NCI-H748 (cell line): ENCODE data around the gene COL13A1.

Source experiments
- DNase-seq: peaks from one replicate; lab custom pipeline; 2025; ENCODE audit not compliant: unreplicated experiment; lab: John Stamatoyannopoulos, UW

Gene COL13A1

DNA sequence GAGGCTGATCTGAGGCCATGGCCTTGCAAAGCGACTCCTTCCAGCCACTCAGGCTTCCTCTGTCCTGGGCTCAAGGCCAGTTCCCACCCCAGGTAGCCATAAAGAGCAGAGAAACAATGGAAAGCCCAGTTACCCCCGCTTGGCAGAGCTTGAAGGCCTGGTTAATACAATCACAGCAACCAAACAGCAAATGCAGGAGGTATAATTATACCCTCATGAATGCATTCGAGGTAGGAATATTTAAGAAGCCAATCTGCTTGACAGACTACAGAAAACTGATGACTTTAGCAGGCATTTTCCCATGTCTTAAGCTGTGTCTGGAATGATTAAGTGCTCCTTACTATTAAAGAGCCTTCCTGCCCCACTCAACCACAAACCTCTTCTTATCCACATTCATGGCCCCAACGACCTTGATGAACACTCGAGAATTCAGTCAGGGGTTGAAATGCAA lies 136.9 kb downstream of the COL13A1 start:
- peak; percentile 27 for DNase-seq

DNA sequence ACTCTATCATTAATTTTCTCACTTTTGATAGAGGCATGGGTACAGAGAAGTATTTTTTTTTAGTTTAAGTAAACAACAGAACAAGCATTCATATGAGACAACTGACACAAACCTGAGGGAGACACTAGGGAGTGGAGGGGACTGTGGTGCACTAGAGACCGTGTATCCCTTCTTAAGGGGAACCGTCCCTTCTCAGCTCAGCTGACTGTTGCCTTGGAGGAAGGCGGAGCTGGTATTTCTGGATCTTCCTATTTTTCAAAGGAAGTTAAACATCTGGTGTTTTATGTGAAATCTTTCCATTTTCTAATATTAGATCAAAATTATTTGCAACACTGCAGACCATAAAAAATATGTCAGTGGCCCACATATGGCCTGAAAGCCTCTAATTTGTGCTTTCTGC lies 137.4 kb downstream of the COL13A1 start:
- DNase-seq = no peak

DNA sequence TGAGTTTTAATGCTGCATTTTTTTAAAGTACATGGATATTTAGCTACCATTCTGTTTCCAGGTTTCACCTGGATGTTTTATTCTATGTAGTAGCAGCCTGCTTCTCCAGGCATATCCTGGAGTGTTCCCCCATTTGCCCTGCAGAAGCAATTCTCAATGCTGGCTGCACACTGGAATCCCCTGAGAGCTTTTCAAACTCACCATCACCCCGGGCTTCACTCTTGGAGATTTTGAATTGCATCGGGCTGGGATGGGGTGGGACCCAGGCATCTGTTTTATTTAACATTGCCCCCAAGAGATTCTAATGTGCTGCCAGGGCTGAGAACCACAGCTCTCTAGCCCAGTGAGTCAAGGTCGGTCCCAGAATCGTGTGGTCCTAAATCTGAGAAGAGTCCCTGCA lies 137.8 kb downstream of the COL13A1 start:
- no peak for DNase-seq

DNA sequence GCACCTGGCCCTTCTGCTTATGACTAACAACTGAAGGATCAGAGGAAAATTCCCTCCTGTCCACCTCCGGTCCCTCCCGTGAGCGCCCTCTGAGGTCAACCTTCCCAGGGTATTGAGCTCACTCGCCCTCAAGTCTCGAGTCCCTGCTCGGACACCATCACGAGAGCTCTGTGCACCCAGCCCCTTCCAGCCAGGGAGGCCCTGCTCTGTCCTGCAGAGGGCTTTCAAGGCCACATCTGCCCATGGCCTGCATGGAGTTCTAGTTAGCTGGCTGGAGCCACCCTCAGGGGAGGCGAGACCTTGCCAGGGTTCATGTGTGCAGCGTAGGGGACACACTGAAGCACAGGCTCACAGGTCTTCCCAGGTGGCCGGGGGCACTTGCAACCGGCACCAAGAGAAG lies 140.0 kb downstream of the COL13A1 start:
- DNase-seq = no peak

DNA sequence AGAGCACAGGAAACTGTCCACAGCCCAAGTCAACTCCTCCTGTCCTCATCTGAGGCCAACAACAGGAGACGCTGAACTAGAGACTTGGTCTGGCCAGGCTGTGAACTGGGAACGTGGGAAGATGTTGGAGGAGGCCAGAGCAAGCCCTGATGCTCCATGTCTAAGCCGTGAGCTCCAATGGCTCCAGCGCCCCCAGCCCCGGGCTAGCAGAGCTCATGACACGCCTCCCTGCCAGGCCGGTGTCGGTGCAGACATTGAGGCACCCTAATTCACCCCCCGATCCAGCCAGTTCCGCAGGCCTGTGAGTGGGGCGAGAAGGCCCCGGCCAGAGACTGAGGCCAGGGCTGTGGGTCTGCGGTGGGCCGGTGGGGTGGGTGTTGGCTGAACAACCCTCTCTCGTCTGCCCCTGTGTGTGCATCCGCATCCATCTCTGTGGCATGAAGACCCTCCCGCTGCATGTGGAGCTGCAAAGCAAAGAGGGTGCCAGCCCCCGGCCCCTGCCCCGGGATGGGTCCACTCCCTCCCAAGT lies 141.7 kb downstream of the COL13A1 start:
- DNase-seq = no peak

DNA sequence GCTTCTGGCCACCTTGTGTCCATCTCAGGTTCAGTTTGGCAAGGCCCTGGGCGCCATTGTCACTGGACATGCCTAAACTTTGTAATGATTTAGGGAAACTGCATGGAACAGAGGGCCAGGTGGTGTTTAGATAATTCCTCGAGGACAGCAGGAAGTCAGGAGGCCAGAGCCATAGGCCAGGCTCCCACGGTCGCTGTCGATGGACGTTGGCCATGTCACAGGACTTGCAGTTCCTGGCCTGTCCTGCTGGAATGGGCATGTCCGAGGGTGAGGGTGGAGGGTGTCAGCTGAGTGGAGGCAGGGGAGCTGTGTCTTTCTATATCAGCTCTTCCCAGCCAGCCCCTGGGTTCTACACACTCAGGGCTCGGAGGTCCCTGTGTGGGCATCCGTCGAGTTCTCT lies 143.1 kb downstream of the COL13A1 start:
- DNase-seq = no peak

DNA sequence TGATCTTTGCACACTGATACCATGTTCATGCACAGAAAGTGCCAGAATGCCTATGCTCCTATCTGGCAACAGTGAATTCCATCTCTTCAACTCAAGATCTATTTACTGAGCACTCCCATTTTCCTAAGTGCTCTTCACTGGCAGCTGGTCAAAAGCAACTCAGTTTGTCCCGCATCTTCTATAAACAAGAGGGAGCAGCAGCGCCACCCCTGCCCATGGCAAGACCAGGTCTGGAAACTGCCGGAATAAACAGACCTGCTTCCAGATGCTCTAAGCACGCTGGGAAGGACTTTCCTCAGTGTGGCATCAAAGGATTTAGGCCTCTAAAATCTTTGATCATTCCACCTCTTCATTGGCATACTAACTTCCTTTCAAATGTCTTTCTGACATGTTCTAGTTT lies 146.6 kb downstream of the COL13A1 start:
- peak; percentile 16 for DNase-seq

DNA sequence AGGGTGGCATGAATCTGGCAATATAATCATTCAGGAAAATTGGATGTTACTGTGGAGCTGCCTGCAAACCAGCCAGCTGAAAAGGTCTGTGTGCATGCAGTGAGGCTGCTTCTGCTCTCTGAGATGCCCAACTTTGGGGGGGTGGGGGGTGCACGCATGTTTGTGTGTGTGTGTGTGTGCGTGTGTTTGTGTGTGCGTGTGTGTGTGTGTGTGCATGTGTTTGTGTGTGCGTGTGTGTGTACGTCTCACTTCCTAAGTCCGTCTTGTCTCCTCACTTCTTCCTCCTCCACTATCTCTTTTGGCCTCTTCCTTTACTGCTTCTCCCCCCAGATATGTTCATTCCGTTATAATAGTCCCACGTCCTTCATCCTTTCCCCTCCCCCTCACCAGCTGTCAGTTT lies 148.1 kb downstream of the COL13A1 start:
- DNase-seq = no peak

DNA sequence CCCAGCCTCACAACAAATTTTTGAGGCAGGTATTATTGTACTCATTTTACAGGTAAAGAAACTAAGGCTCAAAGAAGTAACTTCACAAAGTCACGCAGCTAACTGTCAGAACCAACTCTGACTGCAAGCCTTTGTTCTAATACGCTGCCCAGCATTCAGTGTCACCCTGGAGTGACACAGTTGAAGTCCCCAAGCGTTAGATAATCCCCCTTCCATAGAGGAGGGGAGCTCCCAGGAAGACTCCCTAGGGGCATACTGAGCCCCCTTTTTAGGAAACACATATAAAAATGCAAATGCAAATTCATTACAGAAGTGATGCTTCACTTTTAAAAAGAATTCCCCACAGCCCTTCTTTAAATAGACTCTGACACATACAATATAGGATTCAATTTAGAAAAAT lies 150.0 kb downstream of the COL13A1 start:
- DNase-seq = no peak

DNA sequence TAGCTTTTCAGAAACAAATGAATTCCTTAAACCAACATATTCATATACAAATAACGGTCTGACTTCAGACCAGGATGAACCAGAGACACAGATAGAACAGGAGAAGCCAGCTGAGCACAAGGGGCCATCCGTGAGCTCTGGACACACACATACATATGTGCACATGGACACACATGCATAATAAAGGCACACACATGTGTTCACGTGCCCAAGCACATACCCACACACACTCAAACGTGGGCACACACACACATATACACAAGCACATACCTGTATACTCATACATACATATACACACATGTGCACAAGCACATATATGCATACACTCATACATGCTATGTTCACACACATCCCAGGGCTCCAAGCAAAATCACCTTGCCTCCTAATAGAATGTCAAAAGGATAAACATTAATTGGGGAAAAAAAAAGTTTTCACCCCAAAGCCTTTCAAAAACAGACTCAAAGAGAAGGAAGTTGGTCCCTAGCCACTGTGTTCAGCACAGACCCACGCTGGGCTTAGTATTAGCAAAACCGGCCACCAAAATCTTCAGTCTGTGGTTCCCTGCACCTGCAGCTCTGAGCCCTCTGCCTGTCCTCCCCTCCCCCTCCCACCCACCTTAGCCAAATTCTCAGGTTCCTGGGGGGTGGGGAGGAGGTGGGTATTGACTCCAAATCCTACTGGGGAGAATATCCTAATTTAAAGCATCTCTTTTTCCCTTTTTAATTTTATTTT lies 150.5 kb downstream of the COL13A1 start:
- DNase-seq = no peak

DNA sequence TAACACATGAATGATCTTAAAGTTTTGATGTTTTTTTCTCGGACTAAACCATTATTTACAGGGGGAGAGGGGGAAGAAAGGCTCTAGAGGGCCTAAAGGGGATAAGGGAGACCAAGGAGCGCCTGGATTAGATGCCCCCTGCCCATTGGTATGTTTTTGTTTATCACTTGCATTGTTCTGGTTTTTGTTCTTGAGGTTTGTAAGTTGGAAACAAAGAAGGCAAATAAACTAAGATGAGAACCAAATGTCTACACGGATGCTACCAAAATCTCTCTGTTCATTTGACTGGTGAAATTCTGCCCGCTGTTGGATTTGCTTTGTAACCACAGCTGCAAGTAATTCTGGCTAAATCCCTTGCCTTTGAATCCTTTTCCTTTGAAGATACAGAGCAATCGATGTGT lies 151.1 kb downstream of the COL13A1 start:
- no peak for DNase-seq

DNA sequence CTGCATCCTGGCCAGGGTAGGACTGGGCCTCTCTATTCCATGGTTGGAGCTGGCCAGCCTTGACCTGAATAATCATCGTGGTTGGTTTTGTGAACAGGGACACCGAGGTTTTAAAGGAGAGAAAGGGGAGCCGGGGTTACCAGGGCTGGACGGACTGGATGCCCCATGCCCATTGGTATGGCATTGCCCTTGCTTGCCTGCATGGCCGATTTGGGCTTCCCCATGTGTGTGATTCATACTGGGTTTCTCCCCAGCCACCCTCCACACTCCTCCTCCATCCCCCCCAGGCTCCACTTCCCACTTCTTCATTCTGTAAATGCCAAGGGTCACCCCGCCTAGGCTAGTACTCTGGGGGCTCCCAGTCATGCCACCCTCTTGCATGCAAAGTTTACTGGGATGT lies 152.1 kb downstream of the COL13A1 start:
- DNase-seq = no peak

DNA sequence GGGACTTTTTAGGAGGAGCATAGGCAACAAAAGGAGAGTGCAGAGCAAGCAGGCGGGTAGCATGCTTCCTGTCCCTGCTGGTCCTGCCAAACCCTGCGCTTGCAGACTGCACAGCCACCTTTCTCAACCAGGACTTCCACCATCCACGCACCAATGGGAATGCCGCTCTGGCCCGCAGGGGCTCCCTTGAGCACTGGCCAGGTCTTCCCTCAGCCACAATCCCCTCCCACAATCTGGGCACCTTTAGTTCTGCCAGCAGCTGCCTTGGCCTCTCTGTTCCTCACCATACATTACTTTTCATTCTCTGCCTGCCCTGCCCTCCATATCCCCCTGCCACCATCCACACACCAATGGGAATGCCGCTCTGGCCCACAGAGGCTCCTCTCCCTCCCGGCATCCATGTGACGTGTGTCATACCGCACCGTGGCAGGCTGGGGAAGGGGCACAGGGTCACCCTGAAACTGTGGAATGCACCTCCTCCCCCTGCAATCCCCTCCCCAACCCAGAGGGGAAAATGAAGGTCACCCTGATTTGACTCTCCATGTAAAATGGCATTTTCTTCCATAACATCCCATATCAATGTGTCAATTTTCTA lies 153.6 kb downstream of the COL13A1 start:
- no peak for DNase-seq

DNA sequence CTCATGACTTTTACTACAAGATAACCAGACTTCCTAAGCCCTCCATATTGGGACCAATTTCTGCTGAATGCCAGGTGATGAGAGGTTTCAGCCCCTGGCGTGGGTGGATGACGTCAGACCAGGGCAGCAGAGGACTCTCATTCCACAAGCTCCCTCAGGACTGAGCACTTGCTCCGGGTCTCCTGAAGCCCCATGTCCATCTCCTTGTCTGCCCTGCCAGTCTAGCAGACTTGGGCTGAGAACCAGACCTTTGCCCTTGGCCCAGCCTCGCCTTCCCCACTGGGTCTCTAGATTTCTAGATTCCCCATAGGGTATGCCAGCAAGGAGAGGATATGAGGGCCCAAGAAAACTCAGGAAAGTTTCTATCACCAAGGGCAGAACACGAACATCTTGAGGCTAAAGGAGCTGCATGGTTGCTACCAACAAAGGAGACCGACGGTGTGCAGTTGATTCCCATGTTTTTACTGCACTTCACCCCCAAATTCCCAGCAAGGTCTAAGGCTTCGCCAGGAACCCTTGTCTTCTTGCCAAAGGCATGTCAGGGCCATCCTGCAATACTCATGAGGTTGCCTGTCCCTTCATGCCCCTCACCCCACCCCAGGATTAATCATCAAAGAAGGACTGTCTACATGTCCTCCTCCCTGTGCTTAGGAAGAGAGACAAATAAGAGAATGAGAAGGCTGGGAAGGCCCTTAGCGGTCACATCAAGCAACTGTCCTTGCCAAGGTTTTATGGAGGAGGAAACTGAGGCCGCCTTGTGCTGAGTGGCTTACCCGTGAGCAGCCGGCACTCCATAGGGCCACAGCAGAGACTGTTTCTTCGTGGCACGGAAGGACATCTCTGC lies 154.4 kb downstream of the COL13A1 start:
- DNase-seq = no peak

DNA sequence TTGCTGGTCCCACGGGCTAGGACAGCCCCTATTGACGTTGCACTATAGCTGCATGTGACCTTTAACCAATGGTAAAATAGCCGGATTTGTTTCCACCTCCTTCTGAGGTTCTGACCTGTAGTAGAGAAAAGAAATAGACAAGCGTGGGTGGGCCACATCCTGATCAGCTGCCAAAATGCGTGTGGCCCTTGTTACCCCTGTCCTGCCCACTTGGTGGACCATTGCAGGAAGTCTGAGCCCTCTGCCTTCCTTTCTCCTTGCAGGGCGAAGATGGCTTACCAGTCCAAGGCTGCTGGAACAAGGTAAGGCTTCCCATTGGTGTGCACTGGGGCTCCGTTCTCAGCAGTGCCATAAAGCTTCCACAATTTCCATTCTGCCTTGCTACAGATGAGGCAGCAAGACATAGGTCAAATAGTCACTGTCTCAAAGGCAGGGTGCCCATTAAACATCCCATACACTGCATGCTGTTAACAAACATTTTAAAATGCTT lies 155.1 kb downstream of the COL13A1 start:
- no peak for DNase-seq

DNA sequence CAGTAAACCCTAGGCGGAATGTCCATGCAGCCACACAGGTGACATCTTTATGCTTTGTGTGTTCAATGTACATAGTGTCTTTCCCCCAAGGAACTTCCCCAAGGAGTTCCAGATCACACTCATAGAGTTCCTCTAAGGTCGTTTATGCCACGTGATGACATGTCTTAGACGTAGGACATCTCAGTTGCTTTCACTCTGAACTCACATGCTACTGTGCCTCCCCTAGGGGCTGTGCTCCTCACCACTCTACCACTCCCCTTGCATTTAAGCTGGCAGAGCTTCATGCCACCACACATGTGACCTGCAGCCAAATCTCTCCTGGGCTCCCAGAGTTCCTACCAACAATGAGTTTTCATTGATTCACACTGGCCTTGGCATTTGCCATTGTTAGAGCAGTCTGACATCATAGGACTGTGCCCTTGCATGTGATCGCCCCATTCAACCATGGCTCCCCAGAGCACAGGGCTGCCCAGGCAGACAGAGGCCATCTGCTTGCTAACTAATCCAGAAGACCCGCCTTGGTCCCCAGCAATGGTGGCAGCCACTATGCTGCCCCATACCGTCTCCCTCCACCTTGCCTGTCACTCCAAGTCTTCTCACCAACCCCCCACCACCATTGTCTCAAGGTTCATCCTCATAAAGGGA lies 155.7 kb downstream of the COL13A1 start:
- no peak for DNase-seq

DNA sequence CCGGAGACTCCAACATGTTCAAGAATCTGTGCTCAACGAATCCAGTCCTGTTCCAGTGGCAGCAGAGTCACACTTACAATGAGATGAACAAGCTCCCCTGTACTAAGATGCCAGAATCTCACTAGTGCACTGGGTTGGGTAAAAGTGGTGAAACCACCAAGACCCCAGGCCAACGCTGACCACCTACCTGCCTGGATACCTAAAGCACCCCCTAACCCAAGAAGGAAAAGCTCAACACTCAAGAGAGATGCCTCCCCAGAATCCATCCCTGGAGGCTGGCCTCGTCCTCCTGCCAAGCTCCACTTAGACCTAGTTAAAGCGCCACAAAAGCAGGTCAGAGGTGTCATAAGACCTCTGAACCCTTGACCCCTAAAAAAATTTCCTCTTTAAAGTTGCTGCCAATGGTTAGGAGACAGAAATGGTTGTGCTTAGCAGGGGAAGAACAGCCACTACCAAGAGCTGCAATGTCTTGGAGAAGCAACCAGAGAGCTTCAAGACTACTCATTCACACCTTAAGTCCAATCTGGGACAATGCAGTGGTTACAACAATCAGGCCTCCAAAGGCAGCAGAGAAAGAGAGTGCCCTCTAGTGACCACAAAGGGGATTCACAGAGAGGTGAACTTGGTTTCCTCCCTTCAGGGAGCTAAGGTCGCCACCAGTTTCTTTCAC lies 156.3 kb downstream of the COL13A1 start:
- peak; percentile 45 for DNase-seq

DNA sequence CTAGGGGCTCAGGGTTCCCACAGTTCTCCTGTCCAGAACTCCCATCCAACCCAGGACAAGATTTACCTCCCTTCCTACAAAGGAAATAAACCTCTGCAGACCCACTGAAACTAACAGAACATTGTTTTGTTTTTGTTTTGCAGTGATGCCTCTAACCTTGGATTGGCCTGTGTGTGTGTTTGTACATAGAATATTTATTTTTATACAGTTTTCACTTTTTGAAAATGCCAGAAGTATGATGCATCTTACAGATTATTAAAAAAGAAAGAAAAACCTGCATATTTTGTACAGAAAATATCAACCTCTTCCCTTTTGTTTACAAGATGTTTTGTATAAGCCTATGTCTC lies 156.8 kb downstream of the COL13A1 start:
- no peak for DNase-seq

DNA sequence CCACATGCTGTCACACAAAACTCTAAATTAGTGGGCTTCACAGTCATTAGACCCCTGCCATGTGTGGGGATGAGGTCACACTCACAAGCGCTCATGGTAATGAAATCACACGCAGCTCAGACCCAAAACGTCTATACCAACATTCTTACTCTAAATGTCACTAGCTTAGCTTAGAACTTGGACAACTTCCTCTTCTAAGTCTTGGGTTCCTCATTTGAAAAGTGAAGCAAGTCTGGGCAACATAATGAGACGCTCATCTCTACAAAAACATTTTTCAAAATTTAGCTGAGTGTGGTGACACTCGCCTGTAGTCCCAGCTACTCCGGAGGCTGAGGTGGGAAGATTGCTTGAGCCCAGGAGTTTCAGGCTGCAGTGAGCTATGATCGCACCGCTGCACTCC lies 158.2 kb downstream of the COL13A1 start:
- no peak for DNase-seq

DNA sequence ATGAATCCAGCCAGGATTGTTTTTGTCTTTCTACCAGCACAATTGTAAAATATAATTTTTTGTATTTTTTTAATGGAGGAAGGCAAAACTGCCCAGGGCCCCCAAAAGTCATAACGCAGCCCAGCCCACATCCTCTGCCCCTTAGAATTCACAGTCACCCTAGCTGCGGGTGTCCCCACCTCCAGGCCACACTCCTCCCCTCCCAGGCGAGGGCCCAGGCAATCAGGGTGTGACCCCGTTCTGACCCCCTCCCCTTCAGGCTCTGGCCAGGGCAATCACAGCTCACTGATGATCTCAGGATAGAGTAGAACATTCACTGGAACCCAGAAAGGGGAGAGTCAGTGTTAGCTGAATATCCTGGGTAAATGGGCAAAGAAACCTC lies 158.9 kb downstream of the COL13A1 start:
- no peak for DNase-seq
